Adrenal gland (tissue), 12 donors: Measurements from ENCODE around the gene OR51F2. TPM values are rescaled to one million over a fixed set of nuclear protein-coding genes. Genes with fewer than 3 reads are reported as not detected.

Source experiments
- DNase-seq, 7 donors: peaks; one replicate each; pipeline ENCODE4 v3.0.0-alpha.2; 2019 to 2020
- H3K27ac ChIP-seq, 5 donors: fragments of 200-600 bp; sonication (generic) in 4 of 5; 1 replicate in 3 of 5; 2 replicates in 2 of 5; pipeline versions ENCODE4 v1.5.1 to v1.8.0; 2016 to 2020; ENCODE audit warnings: mild to moderate bottlenecking in 1 of 5
- H3K27me3 ChIP-seq: fragments of 200-600 bp; 2 replicates; pipeline ENCODE4 v1.8.0; 2021
- H3K36me3 ChIP-seq, 2 donors: fragments of 200-600 bp; replicated peaks in 1 of 2; 1 replicate in 1 of 2; 2 replicates in 1 of 2; pipeline versions ENCODE4 v1.5.1 to v1.8.0; 2018 to 2022
- H3K4me1 ChIP-seq, 2 donors: fragments of 200-600 bp; replicated peaks in 1 of 2; 1 replicate in 1 of 2; 2 replicates in 1 of 2; pipeline versions ENCODE4 v1.5.1 to v1.8.0; 2018 to 2021
- H3K4me3 ChIP-seq, 4 donors: fragments of 200-600 bp; sonication (generic) in 3 of 4; one replicate each; pipeline ENCODE4 v1.5.1; 2016 to 2018
- H3K9me3 ChIP-seq, 3 donors: fragments of 200-600 bp; sonication (generic) in 1 of 3; replicated peaks in 1 of 3; 1 replicate in 2 of 3; 2 replicates in 1 of 3; pipeline versions ENCODE4 v1.5.1 to v1.8.0; 2016 to 2021
- POLR2A ChIP-seq, 2 donors: fragments of 450-650 bp; IDR thresholded peaks; one replicate each; pipeline ENCODE4 v1.6.1; 2017; ENCODE audit warnings: antibody characterized with exemption in 2 of 2, mild to moderate bottlenecking in 2 of 2, moderate library complexity in 1 of 2
- WGBS, 4 donors: extraction: QIAGEN DNeasy Blood & Tissue Kit in 2 of 4; methylation state at CpG; one replicate each; pipeline versions ENCODE4 v1.1.5 to v1.1.7; 2013 to 2017; 5-methylcytosine and 5-hydroxymethylcytosine counted together
- intact Hi-C, 2 donors: fragments of 100-400 bp; cut with DNase I; formaldehyde crosslinking; loops; one replicate each; pipeline versions ENCODE4 v1.14.1 to v1.15.0; 2022 to 2023
- polyA plus RNA-seq, 3 donors: library from polyadenylated mRNA; stranded (reverse); fragments of 200-250 nt in 2 of 3; fragments of 350-450 nt in 1 of 3; fragmentation: Illumina TruSeq in 1 of 3; extraction: RNeasy Lipid Tissue Mini Kit (QIAGEN cat#74804) in 1 of 3; gene quantifications; one replicate each; pipeline ENCODE4 v1.2.3, GENCODE V29; 2013 to 2014
- total RNA-seq, 9 donors: library from RNA; depleted of rRNA in 4 of 9; stranded (reverse); fragments of >200 nt in 4 of 9; fragments of 120-200 nt in 1 of 9; fragmentation: NEBNext Ultra II Directional in 1 of 9; extraction: Animal tissue kit (Norgen Biotek cat#: 25700) in 1 of 9; gene quantifications; one replicate each; pipeline versions ENCODE4 v1.1.0 to v1.2.4, GENCODE V29; 2013 to 2023
- TF ChIP-seq, protein P1 (sequence below), 6 experiments: fragments of 450-650 bp in 4 of 6; fragments of 200-600 bp in 2 of 6; sonication (generic) in 1 of 6; IDR thresholded peaks; 1 replicate in 5 of 6; 2 replicates in 1 of 6; pipeline versions ENCODE4 v1.5.1 to v1.8.0; 2016 to 2021; ENCODE audit warnings: antibody characterized with exemption in 6 of 6, mild to moderate bottlenecking in 2 of 6, moderate library complexity in 1 of 6
- donor health status: healthy with polysubstance abuse.
- donor health status: Bipolar disorder and iron deficiency.
- donor health status: DM: yes; HTN: yes; CAD: no.
- donor health status: DM: no; HTN: no; CAD: no.
- donor health status: DM: no; HTN: no; CAD: no.
- donor health status: DM: yes; HTN: yes; CAD: no.

The OR51F2 gene
- total and polyA plus RNA-seq, 12 donors = not detected

DNA sequence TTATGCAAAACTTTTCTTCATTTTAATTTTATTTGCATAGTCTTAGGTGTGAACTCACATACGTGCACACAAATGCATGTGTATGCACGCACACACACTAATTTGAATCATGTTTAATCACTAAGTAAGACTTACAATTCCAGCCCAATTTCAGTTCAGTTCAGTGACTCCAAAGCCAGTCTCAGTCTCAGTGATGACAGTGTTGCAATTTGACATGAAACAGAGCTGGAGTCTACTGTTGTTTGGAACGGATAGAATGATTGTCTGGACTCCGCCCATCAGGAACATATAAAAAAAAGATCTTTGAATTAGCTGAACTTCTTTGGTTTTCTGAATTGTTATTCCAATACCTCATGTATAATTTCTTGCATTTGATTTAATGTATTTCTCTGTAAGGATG lies 42.8 kb downstream of the OR51F2 start:
- Histone ChIP-seq H3K27ac (no peak overlapping the region), H3K9me3 (no peaks in the 10 kb centered on the region), H3K27me3 (no peaks in the 10 kb centered on the region), H3K4me1 (no peaks in the 10 kb centered on the region), H3K4me3 (no peak overlapping the region), H3K36me3 (no peaks in the 10 kb centered on the region)
- no peak for DNase-seq
- WGBS, 4 donors = 76 to 79% (median 77%) methylated on average over 4 of the region's 4 CpGs
- intact Hi-C loops = no loop called here
- TF ChIP-seq POLR2A (IDR thresholded peaks at IDR 0.05) = no peak
- TF ChIP-seq, protein P1, sequence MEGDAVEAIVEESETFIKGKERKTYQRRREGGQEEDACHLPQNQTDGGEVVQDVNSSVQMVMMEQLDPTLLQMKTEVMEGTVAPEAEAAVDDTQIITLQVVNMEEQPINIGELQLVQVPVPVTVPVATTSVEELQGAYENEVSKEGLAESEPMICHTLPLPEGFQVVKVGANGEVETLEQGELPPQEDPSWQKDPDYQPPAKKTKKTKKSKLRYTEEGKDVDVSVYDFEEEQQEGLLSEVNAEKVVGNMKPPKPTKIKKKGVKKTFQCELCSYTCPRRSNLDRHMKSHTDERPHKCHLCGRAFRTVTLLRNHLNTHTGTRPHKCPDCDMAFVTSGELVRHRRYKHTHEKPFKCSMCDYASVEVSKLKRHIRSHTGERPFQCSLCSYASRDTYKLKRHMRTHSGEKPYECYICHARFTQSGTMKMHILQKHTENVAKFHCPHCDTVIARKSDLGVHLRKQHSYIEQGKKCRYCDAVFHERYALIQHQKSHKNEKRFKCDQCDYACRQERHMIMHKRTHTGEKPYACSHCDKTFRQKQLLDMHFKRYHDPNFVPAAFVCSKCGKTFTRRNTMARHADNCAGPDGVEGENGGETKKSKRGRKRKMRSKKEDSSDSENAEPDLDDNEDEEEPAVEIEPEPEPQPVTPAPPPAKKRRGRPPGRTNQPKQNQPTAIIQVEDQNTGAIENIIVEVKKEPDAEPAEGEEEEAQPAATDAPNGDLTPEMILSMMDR (IDR thresholded peaks at IDR 0.05) = no peak

- Histone ChIP-seq H3K9me3 (no peaks in the 10 kb centered on the region), H3K27ac (no peak overlapping the region), H3K4me3 (no peak overlapping the region), H3K4me1 (no peaks in the 10 kb centered on the region), H3K27me3 (no peaks in the 10 kb centered on the region), H3K36me3 (no peaks in the 10 kb centered on the region)
- DNase-seq = no peak
- TF ChIP-seq POLR2A (IDR thresholded peaks at IDR 0.05) = no peak
- WGBS, 4 donors = 42 to 54% (median 45%) methylated on average over 1 of the region's 1 CpG
- intact Hi-C loops = no loop called here
Observed at GRCh38 chr11:4865855-4866254, 44.7 kb downstream of the OR51F2 start.

Other genes with a start within 250 kb of the OR51F2 start
- not detected for gene OR52I2, start 239.6 kb upstream of the OR51F2 start, total RNA-seq
- not detected for gene OR52I2, start 239.6 kb upstream of the OR51F2 start, polyA plus RNA-seq
- not detected for gene OR52I1, start 227.3 kb upstream of the OR51F2 start, total RNA-seq
- not detected for gene OR52I1, start 227.3 kb upstream of the OR51F2 start, polyA plus RNA-seq
- 10 to 100 TPM in 7 of 9 donors, 1 to 10 TPM in 2; 6.4 to 23.3 (median 14.9) TPM for gene TRIM68, start 213.1 kb upstream of the OR51F2 start, total RNA-seq
- 10 to 100 TPM in 1 of 3 donors, 1 to 10 TPM in 2; 2.8 to 11.8 (median 5.1) TPM for gene TRIM68, start 213.1 kb upstream of the OR51F2 start, polyA plus RNA-seq
- not detected for gene OR51D1, start 183.8 kb upstream of the OR51F2 start, total RNA-seq
- gene OR51D1, start 183.8 kb upstream of the OR51F2 start, polyA plus RNA-seq = not detected
- under 1 TPM in 1 of 9 donors, not detected in 8; 0.11 TPM for gene OR51E1, start 177.3 kb upstream of the OR51F2 start, total RNA-seq
- gene OR51E1, start 177.3 kb upstream of the OR51F2 start, polyA plus RNA-seq = under 1 TPM in 1 of 3 donors, not detected in 2; 0.27 TPM
- gene OR51E2, start 123.5 kb upstream of the OR51F2 start, total RNA-seq = not detected
- gene OR51E2, start 123.5 kb upstream of the OR51F2 start, polyA plus RNA-seq = under 1 TPM in 1 of 3 donors, not detected in 2; 0.10 TPM
- gene MMP26, start 116.5 kb upstream of the OR51F2 start, total RNA-seq = not detected
- not detected for gene MMP26, start 116.5 kb upstream of the OR51F2 start, polyA plus RNA-seq
- gene OR51F1, start 51.4 kb upstream of the OR51F2 start, total RNA-seq = not detected
- gene OR51F1, start 51.4 kb upstream of the OR51F2 start, polyA plus RNA-seq = not detected
- gene OR52R1, start 16.9 kb upstream of the OR51F2 start, total RNA-seq = not detected
- not detected for gene OR52R1, start 16.9 kb upstream of the OR51F2 start, polyA plus RNA-seq
- not detected for gene OR51S1, start 27.9 kb downstream of the OR51F2 start, total RNA-seq
- not detected for gene OR51S1, start 27.9 kb downstream of the OR51F2 start, polyA plus RNA-seq
- gene OR51T1, start 60.6 kb downstream of the OR51F2 start, total RNA-seq = not detected
- gene OR51T1, start 60.6 kb downstream of the OR51F2 start, polyA plus RNA-seq = not detected
- not detected for gene OR51A7, start 82.5 kb downstream of the OR51F2 start, total RNA-seq
- not detected for gene OR51A7, start 82.5 kb downstream of the OR51F2 start, polyA plus RNA-seq
- not detected for gene OR51G2, start 98.0 kb downstream of the OR51F2 start, total RNA-seq
- gene OR51G2, start 98.0 kb downstream of the OR51F2 start, polyA plus RNA-seq = not detected
- gene OR51G1, start 103.0 kb downstream of the OR51F2 start, total RNA-seq = not detected
- gene OR51G1, start 103.0 kb downstream of the OR51F2 start, polyA plus RNA-seq = not detected
- gene OR51A4, start 126.3 kb downstream of the OR51F2 start, total RNA-seq = not detected
- not detected for gene OR51A4, start 126.3 kb downstream of the OR51F2 start, polyA plus RNA-seq
- not detected for gene OR51A2, start 134.4 kb downstream of the OR51F2 start, total RNA-seq
- gene OR51A2, start 134.4 kb downstream of the OR51F2 start, polyA plus RNA-seq = not detected
- gene OR51L1, start 173.5 kb downstream of the OR51F2 start, total RNA-seq = not detected
- not detected for gene OR51L1, start 173.5 kb downstream of the OR51F2 start, polyA plus RNA-seq
- gene OR52J3, start 225.2 kb downstream of the OR51F2 start, total RNA-seq = not detected
- gene OR52J3, start 225.2 kb downstream of the OR51F2 start, polyA plus RNA-seq = not detected
- gene OR52E2, start 238.3 kb downstream of the OR51F2 start, total RNA-seq = not detected
- not detected for gene OR52E2, start 238.3 kb downstream of the OR51F2 start, polyA plus RNA-seq
- not detected for gene OR52E1, start 248.3 kb downstream of the OR51F2 start, total RNA-seq
- gene OR52E1, start 248.3 kb downstream of the OR51F2 start, polyA plus RNA-seq = not detected